CD4-positive, alpha-beta T cell (primary cell): Measurements from ENCODE around the gene F8. TPM values are rescaled to one million over a fixed set of nuclear protein-coding genes. Genes with fewer than 3 reads are reported as not detected.

Experiments used
- ATAC-seq: fragments of 200-7000 bp; cut with Tn5 transposase; one replicate; pipeline ENCODE4 v1.10.0; 2022; ENCODE audit warnings: mild to moderate bottlenecking; ENCODE audit not compliant: poor library complexity
- CTCF ChIA-PET: fragments of 350-600 bp; sonication (Branson Sonifier 250); formaldehyde crosslinking; loops from one replicate; lab custom pipeline; 2021; ENCODE audit warnings: antibody characterized with exemption, inconsistent platforms; lab: Charles Lee
- POLR2A ChIA-PET: fragments of 350-600 bp; sonication (Branson Sonifier 250); formaldehyde crosslinking; loops from one replicate; lab custom pipeline; 2021; ENCODE audit warnings: antibody characterized with exemption, inconsistent platforms; lab: Charles Lee
- DNase-seq, 14 experiments: peaks; one replicate each; pipeline ENCODE4 v3.0.0-alpha.2; 2013 to 2020; ENCODE audit warnings: mixed read lengths in 2 of 14
- H3K27ac ChIP-seq, 2 donors: one replicate each; pipeline versions ENCODE4 v1.5.1 to v1.7.0; 2013; ENCODE audit warnings: low read length in 2 of 2, low read depth in 1 of 2, mild to moderate bottlenecking in 1 of 2
- H3K27me3 ChIP-seq, 2 experiments: 1 replicate in 1 of 2; 2 replicates in 1 of 2; pipeline versions ENCODE4 v1.6.1 to v1.7.0; 2013; ENCODE audit warnings: low read length in 2 of 2, control low read depth in 1 of 2, mild to moderate bottlenecking in 1 of 2, moderate library complexity in 1 of 2; ENCODE audit not compliant: insufficient read depth in 2 of 2, control insufficient read depth in 1 of 2
- H3K36me3 ChIP-seq: one replicate; pipeline ENCODE4 v1.6.1; 2013; ENCODE audit warnings: low read length, control low read depth; ENCODE audit not compliant: insufficient read depth
- H3K4me1 ChIP-seq: one replicate; pipeline ENCODE4 v1.6.1; 2013; ENCODE audit warnings: low read length, control low read depth; ENCODE audit not compliant: insufficient read depth
- H3K4me3 ChIP-seq: one replicate; pipeline ENCODE4 v1.5.1; 2013; ENCODE audit warnings: mild to moderate bottlenecking, low read length, moderate library complexity
- H3K9me3 ChIP-seq, 2 experiments: 1 replicate in 1 of 2; 2 replicates in 1 of 2; pipeline versions ENCODE4 v1.6.1 to v1.7.0; 2013; ENCODE audit warnings: low read length in 2 of 2, mild to moderate bottlenecking in 2 of 2, control low read depth in 1 of 2, moderate library complexity in 1 of 2; ENCODE audit not compliant: control insufficient read depth in 1 of 2, insufficient read depth in 1 of 2
- H3K27ac Mint-ChIP-seq: one replicate; pipeline ENCODE4 v1.8.0; 2020; ENCODE audit warnings: mixed read lengths
- H3K27me3 Mint-ChIP-seq: one replicate; pipeline ENCODE4 v1.8.0; 2021; ENCODE audit warnings: mixed read lengths
- H3K36me3 Mint-ChIP-seq: one replicate; pipeline ENCODE4 v1.8.0; 2021; ENCODE audit warnings: low read depth, mixed read lengths
- H3K4me1 Mint-ChIP-seq: one replicate; pipeline ENCODE4 v1.8.0; 2021; ENCODE audit warnings: low read depth, mixed read lengths
- H3K4me3 Mint-ChIP-seq: one replicate; pipeline ENCODE4 v1.8.0; 2020; ENCODE audit warnings: mild to moderate bottlenecking, mixed read lengths
- H3K9me3 Mint-ChIP-seq: one replicate; pipeline ENCODE4 v1.8.0; 2020; ENCODE audit warnings: mixed read lengths
- intact Hi-C, 2 experiments: fragments of 100-400 bp; cut with DNase I in 1 of 2; cut with micrococcal nuclease in 1 of 2; formaldehyde crosslinking; loops; one replicate each; pipeline versions ENCODE4 v1.15.1 to v1.9.0; 2023 to 2025; cut with DNase I, micrococcal nuclease
- total RNA-seq, 174 experiments: library from RNA in 2 of 174; stranded (reverse) in 2 of 174; gene quantifications; one replicate each; pipeline ENCODE4 v1.2.3 and lab custom pipeline; 2021 to 2026
- TF ChIP-seq, protein P1 (sequence below): fragments of 200-600 bp; IDR thresholded peaks from one replicate; pipeline ENCODE4 v1.8.0; 2022; ENCODE audit warnings: antibody characterized with exemption, mild to moderate bottlenecking

F8 gene
- total RNA-seq, 2 experiments from 2014 or later = 0.66 to 0.67 TPM

DNA sequence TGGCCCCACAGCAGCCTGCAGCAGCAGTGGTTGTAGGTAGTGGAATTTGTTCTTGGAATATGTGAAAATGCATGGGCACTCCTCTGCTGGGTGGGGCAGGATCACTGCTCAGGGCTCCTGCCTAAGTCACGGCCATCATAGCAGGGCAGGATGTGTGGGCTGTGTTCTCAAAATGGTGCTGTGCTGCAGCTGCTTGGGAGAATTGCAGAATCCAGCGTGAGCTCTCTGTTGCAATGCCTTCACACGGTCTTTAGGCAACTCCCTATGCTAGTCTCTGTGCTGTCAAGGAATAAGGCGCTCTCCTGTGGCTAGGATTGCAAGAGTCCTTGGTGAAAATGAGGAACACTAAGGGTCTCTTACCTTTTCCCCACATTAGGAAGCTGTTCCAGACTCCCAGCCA lies 42.9 kb downstream of the F8 start:
- ChIA-PET CTCF (interaction anchor here (1.3 kb wide), 2 partner anchors 9 to 77 kb away, joined by 4 to 5 read pairs; no protein-coding TSS in a partner anchor), POLR2A (interaction anchor here (0.8 kb wide), 1 partner anchor 47 kb away, joined by 4 read pairs; the partner anchor contains the start of gene FUNDC2)
- DNase-seq = no peak
- Mint-ChIP-seq H3K4me1 (peaks cover 8% of the 10 kb centered on the region), H3K27ac (no peak overlapping the region), H3K4me3 (no peak overlapping the region), H3K36me3 (no peaks in the 10 kb centered on the region), H3K27me3 (no peaks in the 10 kb centered on the region), H3K9me3 (no peaks in the 10 kb centered on the region)
- Histone ChIP-seq H3K4me1 (peaks cover 7% of the 10 kb centered on the region), H3K4me3 (no peak overlapping the region), H3K27ac (no peak overlapping the region), H3K36me3 (no peaks in the 10 kb centered on the region), H3K9me3 (no peaks in the 10 kb centered on the region), H3K27me3 (no peaks in the 10 kb centered on the region)
- no peak for ATAC-seq
- TF ChIP-seq, protein P1, sequence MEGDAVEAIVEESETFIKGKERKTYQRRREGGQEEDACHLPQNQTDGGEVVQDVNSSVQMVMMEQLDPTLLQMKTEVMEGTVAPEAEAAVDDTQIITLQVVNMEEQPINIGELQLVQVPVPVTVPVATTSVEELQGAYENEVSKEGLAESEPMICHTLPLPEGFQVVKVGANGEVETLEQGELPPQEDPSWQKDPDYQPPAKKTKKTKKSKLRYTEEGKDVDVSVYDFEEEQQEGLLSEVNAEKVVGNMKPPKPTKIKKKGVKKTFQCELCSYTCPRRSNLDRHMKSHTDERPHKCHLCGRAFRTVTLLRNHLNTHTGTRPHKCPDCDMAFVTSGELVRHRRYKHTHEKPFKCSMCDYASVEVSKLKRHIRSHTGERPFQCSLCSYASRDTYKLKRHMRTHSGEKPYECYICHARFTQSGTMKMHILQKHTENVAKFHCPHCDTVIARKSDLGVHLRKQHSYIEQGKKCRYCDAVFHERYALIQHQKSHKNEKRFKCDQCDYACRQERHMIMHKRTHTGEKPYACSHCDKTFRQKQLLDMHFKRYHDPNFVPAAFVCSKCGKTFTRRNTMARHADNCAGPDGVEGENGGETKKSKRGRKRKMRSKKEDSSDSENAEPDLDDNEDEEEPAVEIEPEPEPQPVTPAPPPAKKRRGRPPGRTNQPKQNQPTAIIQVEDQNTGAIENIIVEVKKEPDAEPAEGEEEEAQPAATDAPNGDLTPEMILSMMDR = no peak
- intact Hi-C loops = loop anchor here (2.0 to 10.0 kb wide), 5 partner anchors 47 to 841 kb away; partner anchors contain the start of genes VBP1 (in 2 of the 2) and FUNDC2 (in 1 of the 2)

DNA sequence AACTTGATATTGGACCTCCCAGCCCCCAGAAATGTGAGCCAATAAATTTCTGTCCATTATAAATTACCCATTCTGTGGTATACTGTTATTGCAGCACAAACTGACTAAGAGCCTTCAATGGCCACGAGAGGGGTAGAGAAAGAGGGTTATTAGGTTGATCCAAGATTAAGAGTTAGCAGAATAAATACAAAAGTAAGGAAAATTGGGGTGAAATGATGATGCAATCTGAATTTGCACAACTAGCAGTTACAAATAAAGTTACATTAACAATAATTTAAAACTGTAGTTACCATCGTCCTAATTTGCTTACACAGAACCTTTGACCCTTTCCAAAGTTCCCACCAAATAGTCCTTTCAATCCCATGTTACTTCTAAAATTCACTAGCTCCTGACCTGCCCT lies 54.2 kb downstream of the F8 start:
- Histone ChIP-seq H3K9me3 (no peaks in the 10 kb centered on the region), H3K27me3 (no peaks in the 10 kb centered on the region), H3K27ac (no peak overlapping the region), H3K4me3 (no peak overlapping the region), H3K4me1 (no peaks in the 10 kb centered on the region), H3K36me3 (no peaks in the 10 kb centered on the region)
- no peak for DNase-seq
- no peak for ATAC-seq
- Mint-ChIP-seq H3K4me1 (no peaks in the 10 kb centered on the region), H3K27ac (no peak overlapping the region), H3K27me3 (no peaks in the 10 kb centered on the region), H3K9me3 (no peaks in the 10 kb centered on the region), H3K4me3 (no peak overlapping the region), H3K36me3 (no peaks in the 10 kb centered on the region)
- CTCF ChIA-PET = no interaction called here
- intact Hi-C loops = no loop called here
- POLR2A ChIA-PET = no interaction called here
- TF ChIP-seq, protein P1 = no peak

DNA sequence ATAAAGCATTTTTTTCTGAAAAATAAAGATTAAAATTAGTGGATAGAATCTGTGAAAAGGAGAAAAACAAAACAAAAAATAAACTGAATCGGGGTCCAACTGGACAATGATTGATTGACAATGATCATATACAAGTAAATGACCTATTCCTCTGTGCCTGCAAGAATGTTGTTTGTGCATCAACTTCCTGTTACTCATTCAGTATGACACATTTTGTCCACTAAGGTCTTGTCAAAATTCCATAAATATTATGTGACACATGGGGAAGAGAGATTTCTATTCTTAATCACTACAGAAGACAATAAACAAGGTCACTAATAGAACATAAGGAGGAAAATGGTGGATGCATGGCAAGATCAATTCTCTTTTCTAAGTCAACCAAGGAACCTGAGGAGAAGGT lies 54.9 kb downstream of the F8 start:
- DNase-seq (no peak), ATAC-seq (no peak)
- CTCF ChIA-PET = no interaction called here
- POLR2A ChIA-PET = no interaction called here
- Mint-ChIP-seq H3K27me3 (no peaks in the 10 kb centered on the region), H3K4me1 (no peaks in the 10 kb centered on the region), H3K27ac (no peak overlapping the region), H3K9me3 (no peaks in the 10 kb centered on the region), H3K4me3 (no peak overlapping the region), H3K36me3 (no peaks in the 10 kb centered on the region)
- intact Hi-C loops = no loop called here
- H3K27me3 ChIP-seq = no peaks in the 10 kb centered on the region
- H3K4me3 ChIP-seq = no peak overlapping the region
- H3K36me3 ChIP-seq = no peaks in the 10 kb centered on the region
- no peak overlapping the region for H3K27ac ChIP-seq
- TF ChIP-seq, protein P1 = no peak
- no peaks in the 10 kb centered on the region for H3K9me3 ChIP-seq
- no peaks in the 10 kb centered on the region for H3K4me1 ChIP-seq
